LNCaP clone FGC (cell line): ENCODE measurements around the gene LGR6.
"Not testable (repeated sequence)": the region's sequence is repeated elsewhere in the genome, so short reads cannot be mapped to it uniquely, and the experiment has no call there.

Experiments
- DNase-seq: peaks from one replicate; pipeline ENCODE4 v3.0.0-alpha.2; 2011; ENCODE audit warnings: low read depth
- H3K4me3 ChIP-seq: 2 replicates; pipeline ENCODE4 v1.5.1; 2011; ENCODE audit warnings: mild to moderate bottlenecking, low read depth, low read length, control low read depth
- CTCF ChIP-seq: IDR thresholded peaks from 2 replicates; pipeline ENCODE4 v1.5.1; 2012; ENCODE audit warnings: mild to moderate bottlenecking; ENCODE audit not compliant: control insufficient read depth, insufficient read depth; ENCODE audit errors: extremely low read depth

Gene LGR6

GRCh38 chr1:202255343-202255742 is 61.7 kb downstream of the LGR6 start:
- TF ChIP-seq CTCF = no peak
- no peak overlapping the region for H3K4me3 ChIP-seq
- DNase-seq = no peak

GRCh38 chr1:202259705-202260104 is 66.1 kb downstream of the LGR6 start:
- TF ChIP-seq CTCF = no peak
- H3K4me3 ChIP-seq = no peak overlapping the region
- no peak for DNase-seq

- not testable (repeated sequence) for H3K4me3 ChIP-seq, DNase-seq
Measured at GRCh38 chr1:202261209-202261958, 67.8 kb downstream of the LGR6 start.

- DNase-seq = no peak
- no peak overlapping the region for H3K4me3 ChIP-seq
- TF ChIP-seq CTCF = no peak
Measured at GRCh38 chr1:202263628-202264027, 70.0 kb downstream of the LGR6 start.

GRCh38 chr1:202264300-202264699 is 70.7 kb downstream of the LGR6 start:
- no peak for DNase-seq
- H3K4me3 ChIP-seq = no peak overlapping the region
- TF ChIP-seq CTCF = no peak

GRCh38 chr1:202264726-202265125 is 71.1 kb downstream of the LGR6 start:
- TF ChIP-seq CTCF = no peak
- no peak overlapping the region for H3K4me3 ChIP-seq
- DNase-seq = no peak

- H3K4me3 ChIP-seq = no peak overlapping the region
- no peak for DNase-seq
- no peak for TF ChIP-seq CTCF
Measured at GRCh38 chr1:202266061-202266765, 72.6 kb downstream of the LGR6 start.
